GDM1 (cell line): ENCODE data around the gene BATF2.
"Not testable (repeated sequence)": the region's sequence is repeated elsewhere in the genome, so short reads cannot be mapped to it uniquely, and the experiment has no call there.

Experiments used
- DNase-seq: peaks from one replicate; lab custom pipeline; 2025; lab: John Stamatoyannopoulos, UW

BATF2 gene

GRCh38 chr11:65013888-65014725, 17.3 kb upstream of the BATF2 start, which contains the start of gene ARL2:
Gene ARL2, plus strand, starts transcription at chr11:65014160. Its CDS starts 48 bp downstream, at chr11:65014208.
- peak; percentile 89 for DNase-seq

- peak; percentile 84 for DNase-seq
Measured at GRCh38 chr11:65013130-65013887, 16.5 kb upstream of the BATF2 start.

- DNase-seq, result no peak
Measured at GRCh38 chr11:65008873-65009272, 12.1 kb upstream of the BATF2 start.

GRCh38 chr11:65008016-65008415, 11.2 kb upstream of the BATF2 start:
- DNase-seq, result no peak

GRCh38 chr11:65003968-65004367, 7.2 kb upstream of the BATF2 start:
- DNase-seq, result not testable (repeated sequence)

GRCh38 chr11:65003282-65003681, 6.5 kb upstream of the BATF2 start:
- DNase-seq, result no peak

GRCh38 chr11:65002706-65003105, 5.9 kb upstream of the BATF2 start:
- no peak for DNase-seq

- DNase-seq, result no peak
Measured at GRCh38 chr11:64999478-64999877, 2.7 kb upstream of the BATF2 start.

GRCh38 chr11:64998690-64999431, 2.1 kb upstream of the BATF2 start:
- no peak for DNase-seq

GRCh38 chr11:64998141-64998540, 1.4 kb upstream of the BATF2 start:
- DNase-seq, result no peak

GRCh38 chr11:64996327-64996709, 453 bp downstream of the BATF2 start:
- no peak for DNase-seq

GRCh38 chr11:64994318-64994717, 2.5 kb downstream of the BATF2 start:
- DNase-seq, result no peak

GRCh38 chr11:64990222-64990923, 6.4 kb downstream of the BATF2 start:
- no peak for DNase-seq

GRCh38 chr11:64989416-64989815, 7.4 kb downstream of the BATF2 start:
- no peak for DNase-seq

GRCh38 chr11:64987998-64988854, 8.5 kb downstream of the BATF2 start:
- peak; percentile 12 for DNase-seq

- not testable (repeated sequence) for DNase-seq
Measured at GRCh38 chr11:64983339-64983738, 13.4 kb downstream of the BATF2 start.

- DNase-seq, result no peak
Measured at GRCh38 chr11:64976651-64977050, 20.1 kb downstream of the BATF2 start.

- DNase-seq, result no peak
Measured at GRCh38 chr11:64974124-64974523, 22.6 kb downstream of the BATF2 start.

- no peak for DNase-seq
Measured at GRCh38 chr11:64971421-64972233, 25.1 kb downstream of the BATF2 start, which contains the start of gene MAJIN. Gene MAJIN, minus strand, starts transcription at chr11:64972108. Its CDS starts 12,703 bp downstream, at chr11:64959405.

GRCh38 chr11:64970731-64971151, 26.0 kb downstream of the BATF2 start:
- no peak for DNase-seq
